Esophagus squamous epithelium (tissue), 4 donors: ENCODE data around the gene PLEKHA5.

ENCODE experiments used
- CTCF ChIP-seq, 6 experiments: fragments of 450-650 bp in 4 of 6; fragments of 200-600 bp in 2 of 6; sonication (generic) in 2 of 6; IDR thresholded peaks; one replicate each; pipeline ENCODE4 v1.5.1; 2016 to 2019; ENCODE audit warnings: antibody characterized with exemption in 6 of 6, mild to moderate bottlenecking in 4 of 6, moderate library complexity in 4 of 6
- POLR2A ChIP-seq, 4 donors: fragments of 450-650 bp; IDR thresholded peaks; one replicate each; pipeline ENCODE4 v1.6.1; 2017; ENCODE audit warnings: antibody characterized with exemption in 4 of 4, mild to moderate bottlenecking in 4 of 4, moderate library complexity in 3 of 4

- TF ChIP-seq POLR2A (IDR thresholded peaks at IDR 0.05) (no peak), CTCF (IDR thresholded peaks at IDR 0.05) (no peak)
Measured at GRCh38 chr12:19192710-19193109, 63.2 kb downstream of the PLEKHA5 start.
